HEK293T (cell line): ENCODE measurements around the gene LILRA1.
"Not testable (repeated sequence)": the region's sequence is repeated elsewhere in the genome, so short reads cannot be mapped to it uniquely, and the experiment has no call there.

Source experiments
- ARNT ChIP-seq: fragments of 450-650 bp; IDR thresholded peaks from 2 replicates; pipeline ENCODE4 v1.6.1; 2017; ENCODE audit warnings: mild to moderate bottlenecking
- BHLHE40 ChIP-seq: fragments of 450-650 bp; IDR thresholded peaks from 2 replicates; pipeline ENCODE4 v1.6.1; 2016; ENCODE audit warnings: mild to moderate bottlenecking, moderate library complexity, borderline replicate concordance
- CTBP1 ChIP-seq: fragments of 450-650 bp; IDR thresholded peaks from 2 replicates; pipeline ENCODE4 v1.6.1; 2016; ENCODE audit warnings: borderline replicate concordance
- ELF4 ChIP-seq: fragments of 450-650 bp; IDR thresholded peaks from 2 replicates; pipeline ENCODE4 v1.6.1; 2017; ENCODE audit warnings: antibody characterized with exemption
- FOXA1 ChIP-seq: fragments of 450-650 bp; IDR thresholded peaks from 2 replicates; pipeline ENCODE4 v1.6.1; 2016; ENCODE audit warnings: mild to moderate bottlenecking
- FOXM1 ChIP-seq: fragments of 450-650 bp; IDR thresholded peaks from 2 replicates; pipeline ENCODE4 v1.6.1; 2017; ENCODE audit warnings: mild to moderate bottlenecking, borderline replicate concordance
- HDGF ChIP-seq: fragments of 450-650 bp; IDR thresholded peaks from 2 replicates; pipeline ENCODE4 v1.6.1; 2017; ENCODE audit warnings: antibody characterized with exemption, borderline replicate concordance
- L3MBTL2 ChIP-seq: fragments of 450-650 bp; conservative IDR thresholded peaks from 2 replicates; pipeline ENCODE4 v1.6.1; 2016; ENCODE audit warnings: mild to moderate bottlenecking
- LEF1 ChIP-seq: fragments of 450-650 bp; IDR thresholded peaks from 2 replicates; pipeline ENCODE4 v1.6.1; 2017; ENCODE audit warnings: mild to moderate bottlenecking, borderline replicate concordance
- PKNOX1 ChIP-seq: fragments of 450-650 bp; IDR thresholded peaks from 2 replicates; pipeline ENCODE4 v1.6.1; 2016
- SP1 ChIP-seq: fragments of 450-650 bp; IDR thresholded peaks from 2 replicates; pipeline ENCODE4 v1.6.1; 2017
- SUZ12 ChIP-seq: fragments of 450-650 bp; IDR thresholded peaks from 2 replicates; pipeline ENCODE4 v1.6.1; 2016; ENCODE audit warnings: mild to moderate bottlenecking
- TARDBP ChIP-seq: fragments of 450-650 bp; IDR thresholded peaks from 2 replicates; pipeline ENCODE4 v1.6.1; 2016
- ZNF384 ChIP-seq: fragments of 450-650 bp; IDR thresholded peaks from 2 replicates; pipeline ENCODE4 v1.6.1; 2016

DNA sequence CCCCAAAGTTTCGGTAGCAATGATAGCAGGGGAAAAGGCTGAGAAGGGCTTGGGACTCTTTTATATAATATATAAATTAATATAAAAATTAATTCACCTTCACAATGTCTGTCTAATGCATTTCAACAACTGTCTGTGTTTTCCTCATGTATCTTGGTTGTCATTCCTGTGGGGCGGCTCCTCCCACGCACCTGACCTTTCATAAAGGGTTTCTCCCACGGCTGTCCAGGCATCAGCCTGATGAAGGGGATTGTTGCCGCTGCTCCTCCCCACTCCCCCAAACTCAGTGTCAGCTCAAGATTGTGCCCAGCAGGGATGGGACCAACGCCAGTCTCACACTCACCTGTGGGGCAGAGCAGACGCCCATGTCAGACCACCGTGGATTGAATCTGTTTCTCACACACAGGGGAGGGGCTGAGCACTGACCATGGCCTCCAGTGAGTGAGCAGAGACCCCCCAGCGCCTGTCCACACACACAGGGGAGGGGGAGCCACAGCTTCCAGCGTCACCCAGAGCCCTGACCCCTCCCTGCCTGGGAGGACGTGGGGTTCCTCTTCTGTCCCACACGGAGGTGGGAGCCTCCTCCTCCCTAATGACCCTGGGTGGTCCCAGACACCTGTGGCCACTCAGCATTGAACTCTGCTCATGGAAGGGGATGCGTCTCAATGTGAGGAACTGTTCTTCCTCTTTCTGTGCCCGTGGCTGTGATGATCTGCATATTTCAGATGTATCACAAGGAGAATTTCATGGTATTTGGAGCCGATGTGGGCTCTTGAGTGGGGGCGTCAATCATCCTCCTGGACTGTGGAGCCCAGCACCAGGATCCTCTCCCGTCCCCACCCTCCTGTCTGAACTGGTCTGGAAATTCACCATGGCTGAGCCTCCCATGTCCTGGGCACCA is 21.5 kb upstream of the LILRA1 start:
- TF ChIP-seq ZNF384, FOXM1, ELF4, SUZ12, HDGF, TARDBP, CTBP1, L3MBTL2, SP1, PKNOX1, FOXA1, ARNT, LEF1, BHLHE40: not testable (repeated sequence)
